ENCODE data around the gene RAB3GAP1. TPM values are rescaled to one million over a fixed set of nuclear protein-coding genes. Genes with fewer than 3 reads are reported as not detected.
A peak's percentile ranks its signal among the peaks of the same experiment; 100 is the strongest.
"Not testable (repeated sequence)": the region's sequence is repeated elsewhere in the genome, so short reads cannot be mapped to it uniquely, and the experiment has no call there.

RAB3GAP1 gene
- 39.2 TPM for total RNA-seq
- long read RNA-seq, partial matches to known transcripts, result 13 of 24 reads
- long read RNA-seq, other reads (novel, unspliced or antisense), result 9 of 24 reads

GRCh38 chr2:135052042-135052876 lies at the start of gene RAB3GAP1:
Gene RAB3GAP1 (plus strand): TSS chr2:135052292. CDS start chr2:135052308, 16 bp downstream.
- DNase-seq (ENCODE audit: low spot score), result peak; percentile 92

GRCh38 chr2:135002836-135003235 lies 49.3 kb upstream of the RAB3GAP1 start:
- DNase-seq (ENCODE audit: low spot score), result no peak

GRCh38 chr2:135004005-135004746 lies 47.9 kb upstream of the RAB3GAP1 start:
- DNase-seq (ENCODE audit: low spot score), result no peak

GRCh38 chr2:135005753-135006152 lies 46.3 kb upstream of the RAB3GAP1 start:
- no peak for DNase-seq (ENCODE audit: low spot score)

GRCh38 chr2:135009339-135009738 lies 42.8 kb upstream of the RAB3GAP1 start:
- DNase-seq (ENCODE audit: low spot score), result no peak

GRCh38 chr2:135010200-135010942 lies 41.7 kb upstream of the RAB3GAP1 start:
- no peak for DNase-seq (ENCODE audit: low spot score)

- no peak for DNase-seq (ENCODE audit: low spot score)
Measured at GRCh38 chr2:135011633-135012032, 40.5 kb upstream of the RAB3GAP1 start.

GRCh38 chr2:135021618-135022017 lies 30.5 kb upstream of the RAB3GAP1 start:
- DNase-seq (ENCODE audit: low spot score), result no peak

GRCh38 chr2:135022952-135023880 lies 28.9 kb upstream of the RAB3GAP1 start:
- no peak for DNase-seq (ENCODE audit: low spot score)

- no peak for DNase-seq (ENCODE audit: low spot score)
Measured at GRCh38 chr2:135023886-135024485, 28.1 kb upstream of the RAB3GAP1 start.

GRCh38 chr2:135029481-135030134 lies 22.5 kb upstream of the RAB3GAP1 start:
- no peak for DNase-seq (ENCODE audit: low spot score)

- no peak for DNase-seq (ENCODE audit: low spot score)
Measured at GRCh38 chr2:135030826-135031225, 21.3 kb upstream of the RAB3GAP1 start.

GRCh38 chr2:135033216-135033615 lies 18.9 kb upstream of the RAB3GAP1 start:
- not testable (repeated sequence) for DNase-seq (ENCODE audit: low spot score)

GRCh38 chr2:135037831-135038230 lies 14.3 kb upstream of the RAB3GAP1 start:
- no peak for DNase-seq (ENCODE audit: low spot score)

GRCh38 chr2:135043345-135043744 lies 8.7 kb upstream of the RAB3GAP1 start:
- DNase-seq (ENCODE audit: low spot score), result no peak

GRCh38 chr2:135047300-135047699 lies 4.8 kb upstream of the RAB3GAP1 start, which contains the start of gene MAP3K19:
Gene MAP3K19 (minus strand): TSS chr2:135047447. CDS start chr2:135024647, 22,800 bp downstream.
- DNase-seq (ENCODE audit: low spot score), result no peak

- no peak for DNase-seq (ENCODE audit: low spot score)
Measured at GRCh38 chr2:135048122-135048521, 4.0 kb upstream of the RAB3GAP1 start.

GRCh38 chr2:135050132-135050531 lies 2.0 kb upstream of the RAB3GAP1 start:
- no peak for DNase-seq (ENCODE audit: low spot score)

GRCh38 chr2:135050684-135051083 lies 1.4 kb upstream of the RAB3GAP1 start:
- no peak for DNase-seq (ENCODE audit: low spot score)
